ENCODE data around the gene PIP5KL1.

- no peak for TF ChIP-seq POLR2A (IDR thresholded peaks at IDR 0.05; ENCODE audit: extremely low read depth, insufficient read length)
- TF ChIP-seq CTCF (IDR thresholded peaks at IDR 0.05; ENCODE audit: low read depth, low read length): no peak
Measured at GRCh38 chr9:127950513-127951289, 20.1 kb upstream of the PIP5KL1 start.

Data from NB4 (cell line).